ENCODE results near the gene KANK4.

DNA sequence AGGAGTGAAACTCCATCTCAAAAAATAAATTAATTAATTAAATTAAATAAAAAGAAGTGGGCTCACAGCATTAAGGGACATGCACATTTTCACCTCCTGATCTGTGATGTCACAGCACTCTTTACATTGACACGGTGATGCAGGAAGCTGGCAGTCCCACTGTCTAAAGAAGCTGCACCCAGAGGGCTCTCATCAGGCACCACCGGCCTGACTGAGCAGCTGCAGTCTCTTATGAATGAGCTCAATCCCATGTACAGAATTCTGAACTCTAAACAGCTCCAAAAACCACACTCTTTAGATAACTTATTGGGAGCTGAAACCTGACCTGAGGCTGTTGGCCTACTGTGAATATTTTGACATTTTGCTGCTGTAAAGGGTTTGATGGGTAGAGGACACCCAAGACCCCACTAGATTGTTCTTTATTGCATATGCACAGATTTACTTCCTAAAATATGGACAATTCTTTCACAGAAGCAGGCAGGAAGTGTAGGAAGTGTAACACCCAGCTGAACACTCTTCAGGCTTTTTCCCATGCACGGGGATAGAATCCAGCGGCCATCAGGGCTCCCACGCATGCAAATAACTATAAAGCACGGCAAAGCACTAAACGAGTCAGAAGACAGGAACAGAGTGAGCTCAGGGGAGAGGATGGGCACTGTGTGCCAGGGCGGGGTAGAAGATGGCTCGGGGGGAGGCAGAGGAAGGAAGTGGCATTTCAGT, 78.4 kb downstream of the KANK4 start:
- TF ChIP-seq, protein P1, sequence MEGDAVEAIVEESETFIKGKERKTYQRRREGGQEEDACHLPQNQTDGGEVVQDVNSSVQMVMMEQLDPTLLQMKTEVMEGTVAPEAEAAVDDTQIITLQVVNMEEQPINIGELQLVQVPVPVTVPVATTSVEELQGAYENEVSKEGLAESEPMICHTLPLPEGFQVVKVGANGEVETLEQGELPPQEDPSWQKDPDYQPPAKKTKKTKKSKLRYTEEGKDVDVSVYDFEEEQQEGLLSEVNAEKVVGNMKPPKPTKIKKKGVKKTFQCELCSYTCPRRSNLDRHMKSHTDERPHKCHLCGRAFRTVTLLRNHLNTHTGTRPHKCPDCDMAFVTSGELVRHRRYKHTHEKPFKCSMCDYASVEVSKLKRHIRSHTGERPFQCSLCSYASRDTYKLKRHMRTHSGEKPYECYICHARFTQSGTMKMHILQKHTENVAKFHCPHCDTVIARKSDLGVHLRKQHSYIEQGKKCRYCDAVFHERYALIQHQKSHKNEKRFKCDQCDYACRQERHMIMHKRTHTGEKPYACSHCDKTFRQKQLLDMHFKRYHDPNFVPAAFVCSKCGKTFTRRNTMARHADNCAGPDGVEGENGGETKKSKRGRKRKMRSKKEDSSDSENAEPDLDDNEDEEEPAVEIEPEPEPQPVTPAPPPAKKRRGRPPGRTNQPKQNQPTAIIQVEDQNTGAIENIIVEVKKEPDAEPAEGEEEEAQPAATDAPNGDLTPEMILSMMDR (IDR thresholded peaks at IDR 0.05), result no peak
- no peak for TF ChIP-seq POLR2A (IDR thresholded peaks at IDR 0.05)

Measured in uterus (tissue), 2 donors.